GM19455 (cell line): ENCODE results near the gene ADPRS.

Experiments
- ATAC-seq: cut with Tn5 transposase; IDR thresholded peaks from one replicate; pipeline ENCODE4 v1.9.1; 2021; ENCODE audit not compliant: unreplicated experiment

Gene ADPRS

GRCh38 chr1:36128905-36129206, 40.2 kb downstream of the ADPRS start:
- ATAC-seq = no peak

- no peak for ATAC-seq
Measured at GRCh38 chr1:36132029-36132428, 43.3 kb downstream of the ADPRS start.

- no peak for ATAC-seq
Measured at GRCh38 chr1:36133484-36133883, 44.8 kb downstream of the ADPRS start.

- ATAC-seq = no peak
Measured at GRCh38 chr1:36134031-36134430, 45.3 kb downstream of the ADPRS start.

GRCh38 chr1:36134505-36135329, 46.0 kb downstream of the ADPRS start:
- no peak for ATAC-seq

GRCh38 chr1:36135330-36135667, 46.6 kb downstream of the ADPRS start:
- no peak for ATAC-seq

- ATAC-seq = no peak
Measured at GRCh38 chr1:36135796-36136195, 47.1 kb downstream of the ADPRS start.

GRCh38 chr1:36136535-36136934, 47.8 kb downstream of the ADPRS start:
- ATAC-seq = no peak

- ATAC-seq = no peak
Measured at GRCh38 chr1:36137226-36137625, 48.5 kb downstream of the ADPRS start.

- ATAC-seq = no peak
Measured at GRCh38 chr1:36137776-36138175, 49.1 kb downstream of the ADPRS start.

GRCh38 chr1:36139521-36139920, 50.8 kb downstream of the ADPRS start:
- no peak for ATAC-seq

- ATAC-seq = no peak
Measured at GRCh38 chr1:36142121-36142520, 53.4 kb downstream of the ADPRS start.

GRCh38 chr1:36143424-36143823, 54.7 kb downstream of the ADPRS start:
- no peak for ATAC-seq
